B cell (primary cell): ENCODE data around the gene CENPO. TPM values are rescaled to one million over a fixed set of nuclear protein-coding genes. Genes with fewer than 3 reads are reported as not detected.

Experiments used
- ATAC-seq: fragments of 200-7000 bp; cut with Tn5 transposase; one replicate; pipeline ENCODE4 v1.10.0; 2021; ENCODE audit warnings: low read depth, mild to moderate bottlenecking, moderate number of reproducible peaks, moderate library complexity
- CTCF ChIA-PET: fragments of 350-600 bp; sonication (Branson Sonifier 250); formaldehyde crosslinking; loops from one replicate; lab custom pipeline; 2021; ENCODE audit warnings: antibody characterized with exemption, inconsistent platforms; lab: Charles Lee
- POLR2A ChIA-PET: fragments of 350-600 bp; sonication (Branson Sonifier 250); formaldehyde crosslinking; loops from one replicate; lab custom pipeline; 2021; ENCODE audit warnings: antibody characterized with exemption; lab: Charles Lee
- DNase-seq: peaks from one replicate; pipeline ENCODE4 v3.0.0; 2013
- H2AFZ ChIP-seq: 2 replicates; pipeline ENCODE4 v1.6.1; 2012; ENCODE audit warnings: mild to moderate bottlenecking, low read depth, low read length; ENCODE audit not compliant: insufficient read depth, poor library complexity, severe bottlenecking
- H3K27ac ChIP-seq, 2 donors: 1 replicate in 1 of 2; 2 replicates in 1 of 2; pipeline ENCODE4 v1.5.1; 2012 to 2013; ENCODE audit warnings: low read length in 2 of 2, mild to moderate bottlenecking in 2 of 2, moderate library complexity in 1 of 2
- H3K27me3 ChIP-seq, 4 experiments: fragments of 200-600 bp in 1 of 4; sonication (generic) in 1 of 4; replicated peaks in 1 of 4; 1 replicate in 2 of 4; 2 replicates in 2 of 4; pipeline versions ENCODE4 v1.6.1 to v1.7.0; 2013 to 2016; ENCODE audit warnings: low read length in 3 of 4, mild to moderate bottlenecking in 2 of 4, mixed read lengths in 1 of 4, moderate library complexity in 1 of 4; ENCODE audit not compliant: insufficient read depth in 4 of 4, control insufficient read depth in 3 of 4; ENCODE audit errors: control extremely low read depth in 1 of 4
- H3K36me3 ChIP-seq, 2 experiments: replicated peaks in 1 of 2; 1 replicate in 1 of 2; 2 replicates in 1 of 2; pipeline versions ENCODE4 v1.6.1 to v1.7.1; 2013; ENCODE audit warnings: low read length in 1 of 2; ENCODE audit not compliant: insufficient read depth in 2 of 2, control insufficient read depth in 1 of 2; ENCODE audit errors: control extremely low read depth in 1 of 2, extremely low read depth in 1 of 2
- H3K4me1 ChIP-seq, 2 donors: fragments of 200-600 bp in 1 of 2; sonication (generic) in 1 of 2; 1 replicate in 1 of 2; 2 replicates in 1 of 2; pipeline versions ENCODE4 v1.5.1 to v1.6.1; 2013 to 2017; ENCODE audit warnings: low read length in 2 of 2; ENCODE audit not compliant: control insufficient read depth in 2 of 2, insufficient read depth in 2 of 2
- H3K4me2 ChIP-seq: replicated peaks from 2 replicates; pipeline ENCODE3; 2012; ENCODE audit warnings: mild to moderate bottlenecking, low read depth, low read length; ENCODE audit not compliant: poor library complexity, severe bottlenecking
- H3K4me3 ChIP-seq, 5 experiments: fragments of 200-600 bp in 1 of 5; sonication (generic) in 1 of 5; 1 replicate in 3 of 5; 2 replicates in 2 of 5; pipeline versions ENCODE4 v1.5.1 to v1.7.0; 2011 to 2016; ENCODE audit warnings: low read length in 4 of 5, mild to moderate bottlenecking in 4 of 5, low read depth in 2 of 5, control low read depth in 1 of 5, moderate library complexity in 1 of 5; ENCODE audit not compliant: insufficient read depth in 1 of 5; ENCODE audit errors: control extremely low read depth in 1 of 5, extremely low read depth in 1 of 5
- H3K79me2 ChIP-seq: fragments of 200-600 bp; sonication (generic); one replicate; pipeline ENCODE4 v1.6.0; 2016; ENCODE audit warnings: low read length; ENCODE audit not compliant: control insufficient read depth, insufficient read depth
- H3K9ac ChIP-seq: fragments of 200-600 bp; sonication (generic); 2 replicates; pipeline ENCODE4 v1.6.1; 2017; ENCODE audit warnings: mild to moderate bottlenecking, low read length, moderate library complexity
- H3K9me3 ChIP-seq, 3 donors: one replicate each; pipeline versions ENCODE4 v1.6.1 to v1.7.1; 2013; ENCODE audit warnings: low read length in 2 of 3; ENCODE audit not compliant: control insufficient read depth in 2 of 3, insufficient read depth in 1 of 3; ENCODE audit errors: control extremely low read depth in 1 of 3
- H4K20me1 ChIP-seq: 2 replicates; pipeline ENCODE4 v1.6.0; 2012; ENCODE audit warnings: mild to moderate bottlenecking, low read length; ENCODE audit not compliant: insufficient read depth, control insufficient read depth, poor library complexity, severe bottlenecking
- H3K27ac Mint-ChIP-seq: one replicate; pipeline ENCODE4 v1.8.0; 2021; ENCODE audit warnings: mixed read lengths
- H3K27me3 Mint-ChIP-seq: one replicate; pipeline ENCODE4 v1.8.0; 2021; ENCODE audit warnings: mixed read lengths
- H3K4me1 Mint-ChIP-seq: one replicate; pipeline ENCODE4 v1.8.0; 2021; ENCODE audit warnings: mixed read lengths
- H3K4me3 Mint-ChIP-seq: one replicate; pipeline ENCODE4 v1.8.0; 2021; ENCODE audit warnings: mixed read lengths
- H3K9me3 Mint-ChIP-seq: one replicate; pipeline ENCODE4 v1.8.0; 2022; ENCODE audit warnings: mixed read lengths; ENCODE audit not compliant: insufficient read depth
- EZH2 ChIP-seq: IDR thresholded peaks from 2 replicates; pipeline ENCODE4 v1.6.1; 2012; ENCODE audit warnings: borderline replicate concordance, low read depth, mild to moderate bottlenecking, moderate library complexity, low read length; ENCODE audit not compliant: insufficient read depth, poor library complexity, severe bottlenecking
- WGBS: methylation state at CpG from one replicate; pipeline ENCODE4 v1.1.5; 2013; ENCODE audit warnings: missing lambda C conversion rate; ENCODE audit not compliant: insufficient coverage; 5-methylcytosine and 5-hydroxymethylcytosine counted together
- intact Hi-C: fragments of 100-400 bp; cut with micrococcal nuclease; formaldehyde crosslinking; loops from one replicate; pipeline ENCODE4 v1.10.0; 2022
- polyA plus RNA-seq: library from polyadenylated mRNA; depleted of rRNA; stranded (reverse); fragments of >200 nt; gene quantifications from 2 replicates; pipeline ENCODE4 v1.2.3, GENCODE V29; 2012
- total RNA-seq, 2 donors: library from RNA; stranded (reverse); fragments of 120-200 nt in 1 of 2; gene quantifications; 1 replicate in 1 of 2; 2 replicates in 1 of 2; pipeline versions ENCODE4 v1.2.3 to v1.2.4, GENCODE V29; 2013 to 2022
- TF ChIP-seq, protein P1 (sequence below): fragments of 200-600 bp; IDR thresholded peaks from one replicate; pipeline ENCODE4 v1.8.0; 2022; ENCODE audit warnings: antibody characterized with exemption, mild to moderate bottlenecking

The CENPO gene
- total and polyA plus RNA-seq, 2 donors (not counting 1 experiment from before 2014, with no cell fraction given): 4.5 to 10.4 TPM

DNA sequence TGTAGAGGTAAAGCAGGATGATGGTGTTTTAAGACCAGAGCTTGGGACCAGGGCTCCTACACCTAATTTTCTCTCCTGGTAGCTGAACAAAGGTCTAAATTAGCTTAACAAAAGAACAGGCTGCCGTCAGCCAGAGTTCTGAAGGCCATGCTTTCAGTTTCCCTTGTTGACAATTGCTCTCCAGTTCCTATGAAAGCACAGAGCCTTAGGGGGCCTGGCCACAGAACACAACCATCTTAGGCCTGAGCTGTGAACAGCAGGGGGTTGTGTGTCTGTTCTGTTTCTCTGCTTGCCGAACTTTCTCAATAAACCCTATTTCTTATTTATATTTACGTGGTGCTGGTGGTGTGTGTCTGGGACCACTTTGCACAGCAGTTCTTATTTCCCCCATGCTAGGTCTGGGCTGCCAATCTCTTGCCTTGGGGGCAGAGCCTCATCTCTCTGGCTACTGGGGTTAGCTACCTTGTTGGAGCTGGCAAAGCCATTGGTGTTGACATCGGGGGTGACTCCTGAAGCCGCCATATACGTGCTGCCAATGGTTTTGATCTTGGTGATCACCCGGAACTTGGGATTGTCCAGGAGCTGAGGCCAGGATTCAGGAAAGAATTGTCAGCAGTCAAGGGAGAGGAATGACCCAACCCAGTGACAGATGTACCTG is 29.0 kb downstream of the CENPO start:
- no peak for TF ChIP-seq EZH2
- TF ChIP-seq, protein P1, sequence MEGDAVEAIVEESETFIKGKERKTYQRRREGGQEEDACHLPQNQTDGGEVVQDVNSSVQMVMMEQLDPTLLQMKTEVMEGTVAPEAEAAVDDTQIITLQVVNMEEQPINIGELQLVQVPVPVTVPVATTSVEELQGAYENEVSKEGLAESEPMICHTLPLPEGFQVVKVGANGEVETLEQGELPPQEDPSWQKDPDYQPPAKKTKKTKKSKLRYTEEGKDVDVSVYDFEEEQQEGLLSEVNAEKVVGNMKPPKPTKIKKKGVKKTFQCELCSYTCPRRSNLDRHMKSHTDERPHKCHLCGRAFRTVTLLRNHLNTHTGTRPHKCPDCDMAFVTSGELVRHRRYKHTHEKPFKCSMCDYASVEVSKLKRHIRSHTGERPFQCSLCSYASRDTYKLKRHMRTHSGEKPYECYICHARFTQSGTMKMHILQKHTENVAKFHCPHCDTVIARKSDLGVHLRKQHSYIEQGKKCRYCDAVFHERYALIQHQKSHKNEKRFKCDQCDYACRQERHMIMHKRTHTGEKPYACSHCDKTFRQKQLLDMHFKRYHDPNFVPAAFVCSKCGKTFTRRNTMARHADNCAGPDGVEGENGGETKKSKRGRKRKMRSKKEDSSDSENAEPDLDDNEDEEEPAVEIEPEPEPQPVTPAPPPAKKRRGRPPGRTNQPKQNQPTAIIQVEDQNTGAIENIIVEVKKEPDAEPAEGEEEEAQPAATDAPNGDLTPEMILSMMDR: no peak
- Mint-ChIP-seq H3K4me3 (no peak overlapping the region), H3K27ac (no peak overlapping the region), H3K4me1 (peaks cover 2% of the 10 kb centered on the region), H3K27me3 (no peaks in the 10 kb centered on the region), H3K9me3 (no peaks in the 10 kb centered on the region)
- Histone ChIP-seq H3K4me1 (peaks cover 0 to under 1% of the 10 kb centered on the region in 2 donors), H3K79me2 (no peaks in the 10 kb centered on the region), H2AFZ (no peak overlapping the region), H3K4me2 (no peak overlapping the region), H3K27me3 (no peaks in the 10 kb centered on the region), H3K9ac (no peak overlapping the region), H3K9me3 (no peaks in the 10 kb centered on the region), H3K36me3 (peaks cover 1 to 32% of the 10 kb centered on the region in 2 experiments), H3K27ac (no peak overlapping the region), H4K20me1 (no peaks in the 10 kb centered on the region), H3K4me3 (no peak overlapping the region)
- WGBS: 100% methylated on average over 4 of the region's 7 CpGs
- ATAC-seq (no peak), DNase-seq (no peak)
- CTCF ChIA-PET: interaction anchor here (1.1 to 1.3 kb wide), 2 partner anchors 400 to 412 kb away, joined by 4 to 7 read pairs; no protein-coding TSS in a partner anchor
- POLR2A ChIA-PET: no interaction called here
- intact Hi-C loops: no loop called here

DNA sequence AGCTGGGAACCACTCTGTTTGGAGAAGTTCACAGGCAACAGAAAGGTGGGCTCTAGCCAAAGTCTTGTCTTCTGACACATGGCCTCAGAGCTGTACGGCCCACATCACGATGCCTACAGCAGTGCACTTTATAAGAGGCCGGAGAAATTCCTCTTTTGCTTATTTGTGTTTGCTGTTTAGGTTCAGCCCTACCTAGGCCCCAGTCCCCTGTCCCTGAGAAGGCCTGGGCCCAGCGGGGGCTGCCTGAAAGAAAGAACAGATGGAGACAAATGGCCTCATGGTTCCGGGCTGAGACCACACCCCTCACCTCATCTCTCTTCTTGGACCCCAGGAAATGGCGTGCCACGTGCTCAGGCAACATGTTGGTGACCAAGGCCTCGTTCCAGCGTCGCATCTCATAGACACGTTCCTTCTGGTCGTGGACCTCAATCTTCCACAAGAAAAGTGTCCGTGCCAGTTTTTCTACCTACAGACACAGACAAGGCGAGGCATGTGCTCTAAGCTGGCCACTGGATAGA is 30.9 kb downstream of the CENPO start:
- no peak overlapping the region for H3K4me3 ChIP-seq
- WGBS: 99% methylated on average over 13 of the region's 14 CpGs
- H2AFZ ChIP-seq: no peak overlapping the region
- ATAC-seq (no peak), DNase-seq (no peak)
- Mint-ChIP-seq H3K4me1 (no peaks in the 10 kb centered on the region), H3K4me3 (no peak overlapping the region), H3K27me3 (no peaks in the 10 kb centered on the region), H3K27ac (no peak overlapping the region), H3K9me3 (no peaks in the 10 kb centered on the region)
- peaks cover 1 to 30% of the 10 kb centered on the region in 2 experiments for H3K36me3 ChIP-seq
- no peaks in the 10 kb centered on the region for H3K9me3 ChIP-seq
- POLR2A ChIA-PET: no interaction called here
- intact Hi-C loops: no loop called here
- H3K79me2 ChIP-seq: no peaks in the 10 kb centered on the region
- TF ChIP-seq EZH2: no peak
- TF ChIP-seq, protein P1: no peak
- H3K4me2 ChIP-seq: no peak overlapping the region
- H3K4me1 ChIP-seq: peaks cover 0 to 4% of the 10 kb centered on the region in 2 donors
- no peaks in the 10 kb centered on the region for H4K20me1 ChIP-seq
- H3K9ac ChIP-seq: no peak overlapping the region
- H3K27me3 ChIP-seq: no peaks in the 10 kb centered on the region
- no peak overlapping the region for H3K27ac ChIP-seq
- CTCF ChIA-PET: interaction anchor here (0.7 to 10.8 kb wide), 4 partner anchors 9 to 415 kb away, joined by 3 to 267 read pairs (median 4); no protein-coding TSS in a partner anchor
